ENCODE measurements around the gene TMEM53. TPM values are rescaled to one million over a fixed set of nuclear protein-coding genes. Genes with fewer than 3 reads are reported as not detected.

The TMEM53 gene
- total and polyA plus RNA-seq, 2 experiments from 2014 or later = 6.9 to 37.4 TPM

DNA sequence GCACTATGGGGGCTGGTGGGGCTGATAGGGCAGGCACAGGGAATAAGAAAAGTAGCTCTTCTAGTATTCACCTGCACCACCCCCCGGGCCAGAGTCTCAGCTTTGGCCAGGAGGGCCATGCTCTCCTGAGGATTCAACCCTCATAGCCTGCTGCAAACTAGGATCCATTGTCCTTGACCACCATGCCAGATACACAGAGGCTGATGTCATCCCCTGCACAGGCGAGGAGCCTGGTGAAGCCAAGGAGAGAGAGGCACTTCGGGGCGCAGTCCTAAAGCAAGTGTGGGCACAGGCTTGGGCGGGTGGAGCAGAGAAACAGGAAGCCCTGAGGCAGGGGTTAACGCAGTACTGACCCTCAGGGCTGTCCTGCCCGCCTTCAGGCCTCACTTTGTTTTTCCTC lies 29.5 kb downstream of the TMEM53 start:
- no peak overlapping the region for H3K4me3 ChIP-seq
- 97% methylated on average over 7 of the region's 7 CpGs for WGBS (ENCODE audit: low lambda C conversion rate, missing lambda C conversion rate)
- H3K9me2 ChIP-seq (replicated peaks; ENCODE audit: insufficient read depth) = no peaks in the 10 kb centered on the region
- H2AFZ ChIP-seq = no peak overlapping the region
- no peaks in the 10 kb centered on the region for H3K36me3 ChIP-seq (replicated peaks; ENCODE audit: insufficient read depth, low read depth)
- no peaks in the 10 kb centered on the region for H4K20me1 ChIP-seq (ENCODE audit: insufficient read depth, poor library complexity, severe bottlenecking)
- no peaks in the 10 kb centered on the region for H3K79me2 ChIP-seq
- H3K4me2 ChIP-seq = no peak overlapping the region
- no peaks in the 10 kb centered on the region for H3K27me3 ChIP-seq
- H3K9me3 ChIP-seq (ENCODE audit: low read depth) = no peaks in the 10 kb centered on the region
- no peak overlapping the region for H3K27ac ChIP-seq
- peaks cover 2% of the 10 kb centered on the region for H3K4me1 ChIP-seq (ENCODE audit: insufficient read depth)
- TF ChIP-seq CTCF (IDR thresholded peaks at IDR 0.05; ENCODE audit: poor library complexity) (no peak), EZH2 (IDR thresholded peaks at IDR 0.05; ENCODE audit: borderline replicate concordance) (no peak)
- no peak for DNase-seq (ENCODE audit: low spot score)

- WGBS (ENCODE audit: low lambda C conversion rate, missing lambda C conversion rate) = 74% methylated on average over 9 of the region's 9 CpGs
- Histone ChIP-seq H3K36me3 (replicated peaks; ENCODE audit: insufficient read depth, low read depth) (no peaks in the 10 kb centered on the region), H3K79me2 (no peaks in the 10 kb centered on the region), H3K27me3 (no peaks in the 10 kb centered on the region), H2AFZ (no peak overlapping the region), H3K9me3 (ENCODE audit: low read depth) (no peaks in the 10 kb centered on the region), H4K20me1 (ENCODE audit: insufficient read depth, poor library complexity, severe bottlenecking) (no peaks in the 10 kb centered on the region), H3K27ac (peak overlapping the region; percentile 55), H3K9me2 (replicated peaks; ENCODE audit: insufficient read depth) (no peaks in the 10 kb centered on the region), H3K4me3 (no peak overlapping the region), H3K4me2 (no peak overlapping the region), H3K4me1 (ENCODE audit: insufficient read depth) (no peaks in the 10 kb centered on the region)
- TF ChIP-seq EZH2phosphoT487 (IDR thresholded peaks at IDR 0.05; ENCODE audit: low read depth, severe bottlenecking, unreplicated experiment) = no peak
- no peak for TF ChIP-seq EZH2 (IDR thresholded peaks at IDR 0.05; ENCODE audit: borderline replicate concordance)
- no peak for TF ChIP-seq CTCF (IDR thresholded peaks at IDR 0.05; ENCODE audit: poor library complexity)
- no peak for DNase-seq (ENCODE audit: low spot score)
Measured at GRCh38 chr1:44643721-44644334, 30.5 kb downstream of the TMEM53 start.

DNA sequence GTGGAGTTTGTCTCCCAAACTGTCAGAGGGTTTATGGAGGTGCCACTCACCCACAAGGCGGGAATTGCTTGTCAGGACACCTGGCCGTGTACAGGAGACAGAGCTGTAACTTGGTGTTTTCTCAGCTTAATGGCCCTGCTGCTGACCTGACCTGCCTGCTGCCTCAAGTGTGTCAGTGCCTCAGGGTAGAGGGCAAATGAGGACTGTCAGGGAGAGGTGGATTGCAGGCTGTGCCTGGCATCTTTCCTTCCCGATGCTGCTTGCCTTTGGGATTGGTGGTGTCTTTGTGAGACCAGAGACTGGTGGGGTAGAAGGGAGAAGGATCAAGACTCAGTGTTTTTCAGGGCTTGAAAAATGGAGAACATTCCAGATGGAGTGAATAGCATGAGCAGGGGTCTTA lies 31.4 kb downstream of the TMEM53 start:
- TF ChIP-seq EZH2phosphoT487 (IDR thresholded peaks at IDR 0.05; ENCODE audit: low read depth, severe bottlenecking, unreplicated experiment) (no peak), EZH2 (IDR thresholded peaks at IDR 0.05; ENCODE audit: borderline replicate concordance) (no peak), CTCF (IDR thresholded peaks at IDR 0.05; ENCODE audit: poor library complexity) (no peak)
- Histone ChIP-seq H3K9me3 (ENCODE audit: low read depth) (no peaks in the 10 kb centered on the region), H3K4me1 (ENCODE audit: insufficient read depth) (no peaks in the 10 kb centered on the region), H2AFZ (no peak overlapping the region), H3K27ac (no peak overlapping the region), H4K20me1 (ENCODE audit: insufficient read depth, poor library complexity, severe bottlenecking) (no peaks in the 10 kb centered on the region), H3K79me2 (no peaks in the 10 kb centered on the region), H3K27me3 (no peaks in the 10 kb centered on the region), H3K4me3 (no peak overlapping the region), H3K4me2 (no peak overlapping the region), H3K9me2 (replicated peaks; ENCODE audit: insufficient read depth) (no peaks in the 10 kb centered on the region), H3K36me3 (replicated peaks; ENCODE audit: insufficient read depth, low read depth) (no peaks in the 10 kb centered on the region)
- no peak for DNase-seq (ENCODE audit: low spot score)
- WGBS (ENCODE audit: low lambda C conversion rate, missing lambda C conversion rate) = 81% methylated on average over 3 of the region's 3 CpGs

- Histone ChIP-seq H3K27ac (no peak overlapping the region), H4K20me1 (ENCODE audit: insufficient read depth, poor library complexity, severe bottlenecking) (no peaks in the 10 kb centered on the region), H3K36me3 (replicated peaks; ENCODE audit: insufficient read depth, low read depth) (no peaks in the 10 kb centered on the region), H3K9me2 (replicated peaks; ENCODE audit: insufficient read depth) (no peaks in the 10 kb centered on the region), H3K79me2 (no peaks in the 10 kb centered on the region), H3K27me3 (no peaks in the 10 kb centered on the region), H3K4me2 (no peak overlapping the region), H3K9me3 (ENCODE audit: low read depth) (no peaks in the 10 kb centered on the region), H3K4me1 (ENCODE audit: insufficient read depth) (no peaks in the 10 kb centered on the region), H2AFZ (no peak overlapping the region), H3K4me3 (no peak overlapping the region)
- DNase-seq (ENCODE audit: low spot score) = no peak
- TF ChIP-seq EZH2 (IDR thresholded peaks at IDR 0.05; ENCODE audit: borderline replicate concordance) (no peak), EZH2phosphoT487 (IDR thresholded peaks at IDR 0.05; ENCODE audit: low read depth, severe bottlenecking, unreplicated experiment) (no peak), CTCF (IDR thresholded peaks at IDR 0.05; ENCODE audit: poor library complexity) (no peak)
- WGBS (ENCODE audit: low lambda C conversion rate, missing lambda C conversion rate) = 90% methylated on average over 2 of the region's 2 CpGs
Measured at GRCh38 chr1:44642255-44642654, 32.0 kb downstream of the TMEM53 start.

Measured in hepatocyte (in vitro differentiated cells).